NOMO-1 treated with DMSO at 0.1 percent for 48 hours (cell line): ENCODE data around the gene DZIP1L.
"Not testable (repeated sequence)": the region's sequence is repeated elsewhere in the genome, so short reads cannot be mapped to it uniquely, and the experiment has no call there.

ENCODE experiments used
- DNase-seq: peaks from one replicate; lab custom pipeline; 2025; ENCODE audit not compliant: unreplicated experiment; lab: John Stamatoyannopoulos, UW

The DZIP1L gene, protein sequence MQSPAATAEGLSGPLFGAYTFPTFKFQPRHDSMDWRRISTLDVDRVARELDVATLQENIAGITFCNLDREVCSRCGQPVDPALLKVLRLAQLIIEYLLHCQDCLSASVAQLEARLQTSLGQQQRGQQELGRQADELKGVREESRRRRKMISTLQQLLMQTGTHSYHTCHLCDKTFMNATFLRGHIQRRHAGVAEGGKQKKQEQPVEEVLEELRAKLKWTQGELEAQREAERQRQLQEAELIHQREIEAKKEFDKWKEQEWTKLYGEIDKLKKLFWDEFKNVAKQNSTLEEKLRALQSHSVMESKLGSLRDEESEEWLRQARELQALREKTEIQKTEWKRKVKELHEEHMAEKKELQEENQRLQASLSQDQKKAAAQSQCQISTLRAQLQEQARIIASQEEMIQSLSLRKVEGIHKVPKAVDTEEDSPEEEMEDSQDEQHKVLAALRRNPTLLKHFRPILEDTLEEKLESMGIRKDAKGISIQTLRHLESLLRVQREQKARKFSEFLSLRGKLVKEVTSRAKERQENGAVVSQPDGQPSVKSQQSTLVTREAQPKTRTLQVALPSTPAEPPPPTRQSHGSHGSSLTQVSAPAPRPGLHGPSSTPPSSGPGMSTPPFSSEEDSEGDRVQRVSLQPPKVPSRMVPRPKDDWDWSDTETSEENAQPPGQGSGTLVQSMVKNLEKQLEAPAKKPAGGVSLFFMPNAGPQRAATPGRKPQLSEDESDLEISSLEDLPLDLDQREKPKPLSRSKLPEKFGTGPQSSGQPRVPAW

DNA sequence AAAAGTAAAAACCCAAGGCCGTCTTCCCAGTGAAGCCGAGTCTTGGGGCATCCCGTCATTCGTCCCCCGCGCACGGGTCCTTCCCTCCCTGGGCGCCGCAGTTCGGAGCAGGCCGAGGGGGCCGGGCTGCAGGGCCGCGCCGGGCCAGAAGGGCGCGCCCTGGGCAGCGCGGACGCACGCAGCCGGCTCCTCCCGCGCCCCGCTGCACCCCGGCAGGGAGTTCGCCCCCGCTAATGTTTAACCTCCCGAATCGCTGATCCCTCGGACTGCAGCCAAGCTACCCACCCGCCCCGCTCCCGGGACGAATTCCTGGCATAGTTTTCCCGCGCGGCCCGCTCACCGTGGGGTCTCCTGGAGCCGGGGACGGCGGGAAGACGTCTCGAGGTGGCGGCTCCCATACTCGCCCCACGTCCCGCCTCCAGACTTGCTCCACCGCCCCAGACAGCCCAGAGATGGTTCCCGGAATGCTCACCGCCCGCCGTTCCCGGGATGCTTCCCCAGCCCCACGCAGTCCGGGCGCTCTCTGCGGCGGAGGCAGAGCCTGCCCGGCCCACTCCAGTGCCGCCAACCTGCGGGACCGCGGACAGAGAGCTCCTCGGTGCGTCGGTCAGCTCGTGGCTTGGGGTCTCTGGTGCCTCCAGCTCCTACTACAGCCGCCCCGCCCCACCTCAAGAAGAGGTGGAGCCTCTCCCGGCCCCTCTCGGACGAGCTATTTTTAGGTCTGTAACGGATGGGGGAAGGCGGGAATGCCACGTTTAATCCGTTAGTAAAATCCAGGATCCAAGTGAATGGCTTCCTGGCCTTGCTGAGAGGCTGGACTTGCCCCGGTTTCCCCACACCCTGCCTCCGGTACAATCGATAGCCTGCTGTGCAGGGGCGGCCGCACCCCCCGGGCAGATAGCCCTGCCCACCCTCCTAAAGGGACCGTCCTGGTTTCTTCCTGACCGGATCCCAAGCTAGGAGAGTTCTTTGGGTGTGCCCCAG lies at the start of gene DZIP1L:
Gene DZIP1L (minus strand): TSS at position 621 of the 984 bp plus-strand sequence. CDS start 11,637 bp downstream, outside the sequence.
- peak; percentile 59 for DNase-seq

DNA sequence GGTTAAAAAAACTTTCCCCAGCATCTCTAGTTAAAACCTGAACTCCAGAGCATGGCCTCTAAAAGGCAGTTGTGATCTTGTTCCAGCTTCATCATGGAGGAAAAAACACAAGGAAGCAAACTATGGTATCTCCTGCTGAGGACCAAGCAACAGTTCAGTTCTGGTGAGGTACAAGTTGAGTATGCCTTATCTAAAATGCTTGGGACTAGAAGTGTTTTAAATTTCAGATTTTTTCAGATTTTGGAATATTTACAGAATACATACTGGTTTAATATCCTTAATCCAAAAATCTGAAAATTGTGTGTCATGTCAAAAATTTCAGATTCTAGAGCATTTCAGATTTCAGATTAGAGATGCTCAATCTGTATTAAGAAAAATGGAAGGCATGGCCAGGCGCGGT lies 49.7 kb upstream of the DZIP1L start:
- no peak for DNase-seq

DNA sequence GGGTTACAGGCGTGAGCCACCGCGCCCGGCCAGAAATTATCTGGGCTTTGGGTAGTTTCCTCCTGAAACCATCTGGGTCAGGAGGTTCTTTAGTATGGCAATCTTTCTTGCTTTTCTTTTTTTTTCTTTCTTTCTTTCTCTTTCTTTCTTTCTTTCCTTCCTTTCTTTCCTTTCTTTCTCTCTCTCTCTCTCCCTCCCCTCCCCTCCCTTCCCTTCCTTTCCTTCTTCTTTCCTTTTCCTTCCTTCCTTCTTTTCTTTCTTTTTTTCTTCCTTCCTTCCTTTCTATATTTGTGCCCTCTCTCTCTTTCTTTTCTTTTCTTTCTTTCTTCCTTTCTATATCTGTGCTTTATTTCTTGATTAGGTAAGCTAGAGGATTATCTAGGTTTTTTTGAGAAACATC lies 42.3 kb upstream of the DZIP1L start:
- no peak for DNase-seq

DNA sequence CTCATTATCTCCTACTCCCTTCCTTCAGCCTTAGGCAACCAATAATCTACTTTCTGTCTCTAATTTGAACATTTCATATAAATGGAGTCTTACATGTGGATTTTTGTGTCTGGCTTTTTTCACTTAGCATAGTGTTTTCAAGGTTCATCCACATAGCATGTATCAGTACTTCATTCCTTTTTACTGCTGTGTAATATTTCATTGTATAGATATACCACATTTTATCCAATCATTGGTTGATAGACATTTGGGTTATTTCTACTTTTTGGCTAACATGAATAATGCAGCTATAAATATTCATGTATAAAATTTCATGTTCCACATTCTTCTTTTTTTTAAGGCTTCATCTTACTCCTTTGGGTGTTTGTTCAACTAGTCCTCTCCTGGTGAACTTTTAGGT lies 39.1 kb upstream of the DZIP1L start:
- DNase-seq, result no peak

DNA sequence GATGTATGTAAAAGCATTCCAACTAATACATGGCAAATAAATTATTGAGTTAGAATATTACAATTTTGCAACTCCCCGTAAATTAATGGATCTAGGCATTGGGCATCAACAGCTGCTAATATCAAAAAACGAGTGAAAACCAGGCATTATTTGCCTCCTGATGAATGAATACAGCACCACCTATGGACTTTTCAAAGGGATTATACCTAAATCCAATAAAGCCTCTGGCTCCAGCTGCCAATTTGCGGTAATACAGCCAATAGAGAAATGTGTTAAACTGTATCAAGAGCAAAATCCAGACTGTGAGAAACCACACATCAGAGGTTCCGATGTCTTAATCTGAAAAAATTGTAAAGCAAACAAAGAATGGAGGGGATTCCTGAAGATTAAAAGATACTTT lies 33.1 kb upstream of the DZIP1L start:
- peak; percentile 16 for DNase-seq

DNA sequence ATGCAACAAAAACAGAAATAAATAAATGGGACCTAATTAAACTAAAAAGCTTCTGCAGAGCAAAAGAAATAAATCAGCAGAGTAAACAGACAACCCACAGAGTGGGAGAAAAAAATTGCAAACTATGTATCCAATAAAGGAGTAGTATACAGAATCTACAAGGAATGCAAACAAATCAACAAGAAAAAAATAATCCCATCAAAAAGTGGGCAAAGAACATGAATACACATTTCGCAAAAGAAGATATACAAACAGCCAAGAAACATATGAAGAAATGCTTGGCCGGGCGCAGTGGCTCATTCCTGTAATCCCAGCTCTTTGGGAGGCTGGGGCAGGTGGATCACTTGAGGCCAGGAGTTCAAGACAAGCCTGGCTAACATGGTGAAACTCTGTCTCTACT lies 26.8 kb upstream of the DZIP1L start:
- DNase-seq, result not testable (repeated sequence)

DNA sequence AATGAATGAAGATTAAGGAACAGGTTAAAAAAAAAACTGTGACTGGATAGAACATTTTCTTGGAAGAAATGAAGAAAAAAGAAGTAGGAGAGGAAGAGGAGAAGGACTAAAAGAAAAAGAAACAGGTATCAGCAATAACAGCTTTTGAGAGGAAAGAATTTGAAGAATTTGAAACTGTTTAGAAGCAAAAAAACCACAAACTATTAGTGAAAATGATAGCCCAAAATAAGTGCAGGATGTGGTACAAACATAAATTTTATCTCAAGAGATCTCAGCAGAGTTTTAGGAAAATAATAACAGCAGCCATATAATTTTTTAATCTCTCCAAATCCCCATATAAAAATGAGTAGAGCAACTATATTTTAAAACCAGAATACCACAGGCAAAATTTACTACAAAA lies 25.5 kb upstream of the DZIP1L start:
- no peak for DNase-seq

DNA sequence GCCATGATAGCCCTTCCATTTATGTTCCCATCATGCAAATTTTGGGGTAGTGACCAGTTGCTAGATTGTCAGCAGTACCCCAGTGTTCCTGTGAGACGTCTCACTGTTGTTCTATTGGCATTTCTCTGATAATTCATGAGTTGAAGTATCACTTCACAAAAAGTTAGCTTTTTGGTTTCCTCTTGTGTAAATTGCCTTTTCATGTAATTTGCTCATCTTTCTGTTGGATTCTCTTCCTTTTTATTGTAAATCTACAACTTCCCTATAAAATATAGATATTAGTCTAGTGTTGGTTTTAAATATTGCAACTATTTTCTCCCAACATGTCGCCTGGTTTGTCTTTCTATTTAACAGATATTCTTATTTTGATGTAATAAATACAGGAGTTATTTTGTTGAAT lies 24.3 kb upstream of the DZIP1L start:
- peak; percentile 54 for DNase-seq

DNA sequence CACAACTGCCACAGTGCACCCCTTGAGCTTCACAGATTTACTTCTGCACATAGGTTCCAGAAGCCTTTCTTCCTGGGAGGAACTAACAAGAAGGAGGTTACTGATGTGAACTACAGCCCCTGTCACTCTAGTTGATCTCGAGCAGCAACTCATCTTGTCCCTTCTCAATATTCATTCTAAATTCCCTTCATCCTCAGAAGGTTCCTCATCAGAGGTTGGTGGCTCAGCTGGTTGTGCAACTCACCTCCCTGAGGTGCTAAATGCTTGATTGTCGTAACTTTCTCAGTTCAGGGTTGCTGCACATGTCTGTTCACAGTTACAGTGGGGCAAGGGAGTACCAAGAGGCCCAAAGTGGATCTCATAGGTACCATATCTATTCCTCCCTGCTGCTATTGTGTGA lies 22.5 kb upstream of the DZIP1L start:
- DNase-seq, result peak; percentile 86

DNA sequence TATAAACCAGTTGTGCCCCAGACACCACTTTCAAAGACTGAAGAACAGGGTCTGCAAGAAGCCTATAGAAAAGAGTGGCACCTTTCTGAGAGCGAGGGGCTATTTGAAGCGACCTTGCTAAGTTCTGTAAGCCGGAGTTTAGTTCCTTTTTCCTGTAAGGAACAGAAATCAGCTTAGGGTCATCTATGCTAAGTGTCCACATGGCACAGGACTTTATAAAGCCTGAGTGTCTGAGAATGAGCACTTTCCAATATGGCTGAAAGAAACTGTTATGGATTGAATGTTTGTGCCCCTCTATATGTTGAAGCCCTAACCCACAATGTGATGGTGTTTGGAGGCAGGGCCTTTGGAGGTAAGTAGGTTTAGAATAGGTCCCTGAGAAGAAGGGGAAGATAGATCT lies 20.8 kb upstream of the DZIP1L start:
- peak; percentile 63 for DNase-seq

DNA sequence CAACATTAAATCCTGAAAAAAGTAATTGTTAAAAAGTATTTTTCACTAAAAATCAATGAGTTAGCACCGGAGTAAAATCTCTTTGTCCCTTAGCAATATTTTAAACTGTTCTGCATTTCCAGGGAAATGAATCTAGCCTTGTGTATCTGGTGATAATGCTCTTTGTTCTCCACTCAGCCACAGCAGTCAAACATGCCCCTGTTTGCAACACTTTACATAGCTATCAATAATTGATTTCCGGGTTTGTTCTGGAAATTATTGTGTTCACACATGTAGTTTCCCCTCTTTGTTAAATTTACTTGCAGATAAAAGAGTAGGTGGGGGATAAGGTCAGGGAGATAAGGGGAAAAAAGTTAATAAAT lies 20.4 kb upstream of the DZIP1L start:
- peak; percentile 45 for DNase-seq

DNA sequence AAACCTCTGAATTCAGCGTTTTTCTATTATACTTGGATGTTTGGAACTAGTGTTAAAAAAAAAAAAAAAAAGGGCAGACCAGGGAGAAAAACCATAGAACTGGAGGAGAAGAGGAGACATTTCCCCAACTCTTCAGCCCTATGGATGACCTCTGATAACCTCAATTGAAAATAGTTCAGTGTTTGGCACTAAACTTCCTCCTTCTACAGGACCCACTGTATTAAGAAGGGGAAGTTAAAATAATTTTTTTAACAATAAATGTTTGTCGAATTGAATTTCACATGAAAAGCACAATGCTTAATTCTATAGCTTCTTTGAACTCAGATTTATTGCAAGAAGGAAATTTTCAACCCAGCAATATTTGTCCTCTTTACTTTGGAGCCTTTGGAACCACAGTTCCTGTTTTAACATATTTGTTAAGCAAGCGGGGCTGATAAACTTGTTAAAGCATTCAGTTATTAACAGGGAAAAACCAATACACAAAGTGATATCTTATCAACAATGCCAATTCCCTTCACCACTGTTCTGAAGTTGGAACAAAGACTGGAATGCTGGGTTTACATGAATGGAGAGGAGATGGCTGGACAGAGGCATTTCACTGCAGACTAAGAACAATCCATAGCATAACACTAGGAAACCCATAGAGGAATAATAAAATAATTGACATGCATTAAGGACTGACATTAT lies 19.9 kb upstream of the DZIP1L start:
- DNase-seq, result peak; percentile 88

DNA sequence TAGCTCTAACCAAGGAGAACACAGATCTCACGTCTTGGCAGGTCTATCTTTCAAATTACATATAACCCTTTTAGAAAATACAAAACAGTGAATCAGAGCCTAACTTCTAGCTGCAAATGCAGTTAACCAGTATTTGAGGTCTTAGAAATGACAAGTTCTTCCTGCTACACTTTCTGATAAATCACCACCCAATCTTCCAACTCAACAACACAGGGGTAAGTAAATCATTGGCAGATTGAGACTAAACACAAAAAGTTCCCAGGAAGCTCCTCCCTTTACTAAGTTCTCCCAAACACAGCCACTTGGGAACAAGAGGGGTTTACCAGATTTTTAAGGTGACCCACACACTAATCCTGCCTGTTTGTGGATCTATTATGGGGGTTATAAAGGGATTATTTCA lies 16.8 kb upstream of the DZIP1L start, which contains the start of gene A4GNT:
Gene A4GNT (minus strand): TSS at position 152 of the 400 bp plus-strand sequence. CDS start 1,134 bp downstream, outside the sequence.
- DNase-seq, result no peak

DNA sequence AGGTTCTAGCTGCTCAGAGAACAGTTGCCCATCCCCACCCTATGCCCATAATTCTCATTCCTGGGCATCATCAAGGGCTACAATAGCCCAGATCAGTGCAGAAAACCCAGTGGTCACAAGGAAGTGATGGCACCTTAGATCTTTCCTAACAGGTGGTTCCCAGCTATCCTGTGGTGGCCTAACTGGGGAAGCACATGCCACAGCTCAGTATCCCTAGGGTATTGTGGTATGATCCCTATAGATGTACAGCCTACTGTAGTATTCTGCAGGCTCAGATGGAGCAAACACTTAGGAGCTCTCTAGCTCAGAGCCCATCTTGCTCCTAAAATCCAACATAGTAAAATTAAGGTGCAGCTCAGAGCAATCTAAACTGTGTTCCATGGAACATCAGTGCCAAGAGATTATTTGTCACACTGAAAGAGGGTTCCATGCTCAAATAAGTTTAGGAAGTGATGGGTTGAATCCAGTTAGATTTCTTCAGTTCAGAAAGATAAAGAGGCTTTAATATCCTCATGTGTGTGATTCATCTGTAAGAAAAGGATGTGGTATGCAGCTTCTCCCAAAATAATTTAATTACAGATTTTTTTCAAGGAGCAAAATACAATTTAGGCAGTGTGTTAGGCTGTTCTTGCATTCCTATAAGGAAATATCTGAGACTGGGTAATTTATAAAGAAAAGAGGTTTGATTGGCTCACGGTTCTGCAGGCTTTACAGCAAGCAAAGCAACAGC lies 12.4 kb upstream of the DZIP1L start:
- no peak for DNase-seq

DNA sequence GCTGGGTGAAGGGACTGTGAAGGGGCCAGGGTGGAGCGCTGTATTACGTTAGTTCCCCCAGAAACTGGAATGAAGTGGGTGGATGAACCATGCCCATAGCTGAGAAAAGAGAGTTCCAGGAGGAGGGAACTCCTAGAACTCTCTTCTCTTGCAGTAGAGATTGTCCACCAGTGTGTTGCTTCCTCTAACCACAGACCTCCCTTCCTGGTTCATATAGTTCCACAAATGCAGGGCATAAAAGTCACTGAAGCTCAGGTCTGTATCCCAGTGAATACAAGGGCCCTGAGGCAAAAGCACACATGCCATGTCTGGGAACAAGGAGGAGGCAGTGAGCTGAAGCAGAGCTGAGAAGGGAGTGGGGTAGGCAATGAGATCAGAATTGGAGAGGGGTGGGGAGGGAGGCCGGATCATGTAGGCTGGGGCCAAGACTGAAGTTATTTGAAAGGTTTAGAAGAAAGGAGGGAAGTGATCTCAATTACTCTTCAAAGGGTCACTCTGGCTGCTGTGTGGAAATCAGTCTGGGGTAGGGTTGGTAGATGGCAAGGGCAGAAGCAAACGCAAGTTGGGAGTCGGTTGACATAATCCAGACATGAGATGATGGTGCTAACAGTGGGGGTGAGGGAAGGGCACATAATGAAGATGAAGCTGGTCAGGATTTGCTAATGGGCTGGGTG lies 10.3 kb upstream of the DZIP1L start:
- DNase-seq, result peak; percentile 90

DNA sequence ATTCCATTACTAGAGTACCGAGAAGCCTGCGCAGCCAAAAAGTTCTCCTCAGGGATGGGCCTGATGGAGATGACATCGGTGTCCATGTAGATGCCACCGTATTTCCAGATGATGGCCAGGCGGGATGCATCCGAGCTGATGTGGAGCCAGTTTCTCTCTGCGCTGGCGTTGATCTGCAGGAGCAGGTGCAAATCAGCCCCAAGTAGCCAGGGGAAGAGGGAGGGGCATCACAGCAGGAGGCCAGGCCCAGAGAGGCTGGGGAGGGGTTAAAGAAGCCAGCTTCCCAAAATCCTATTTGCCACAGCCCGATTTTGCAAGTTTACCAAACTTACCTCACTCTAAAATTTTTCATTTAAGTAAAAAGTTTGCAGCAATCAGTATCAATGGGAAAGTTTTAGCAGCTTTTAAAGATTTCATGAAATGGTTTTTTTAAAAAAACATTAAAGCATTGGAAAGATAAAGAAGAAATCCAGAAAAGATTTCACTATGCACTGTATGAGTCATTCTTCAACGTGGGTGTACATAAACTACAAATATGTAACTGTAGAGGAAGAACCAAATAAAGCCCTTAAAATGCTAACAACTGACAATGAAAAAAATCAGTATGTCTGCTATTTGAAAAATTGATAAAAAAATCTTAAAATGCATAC lies 9.4 kb upstream of the DZIP1L start:
- no peak for DNase-seq

DNA sequence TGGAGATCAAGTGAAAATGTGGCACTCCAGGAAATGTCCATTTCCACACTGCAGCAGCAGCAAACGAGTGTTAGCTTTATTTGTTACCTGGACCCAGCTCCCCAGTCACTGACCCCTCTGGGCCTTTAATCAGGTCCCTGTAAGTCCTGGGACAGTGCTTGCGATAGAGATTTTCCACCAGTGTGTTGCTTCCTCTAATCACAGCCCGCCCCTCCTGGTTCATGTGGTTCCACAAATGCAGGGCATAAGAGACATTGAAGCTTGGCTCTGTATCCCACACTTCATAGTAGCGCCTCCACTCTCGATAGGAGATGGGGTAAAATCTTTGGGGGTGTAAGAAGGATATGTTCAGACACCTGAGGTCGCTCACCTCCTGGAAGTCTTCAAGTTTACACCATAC lies 8.8 kb upstream of the DZIP1L start:
- no peak for DNase-seq

DNA sequence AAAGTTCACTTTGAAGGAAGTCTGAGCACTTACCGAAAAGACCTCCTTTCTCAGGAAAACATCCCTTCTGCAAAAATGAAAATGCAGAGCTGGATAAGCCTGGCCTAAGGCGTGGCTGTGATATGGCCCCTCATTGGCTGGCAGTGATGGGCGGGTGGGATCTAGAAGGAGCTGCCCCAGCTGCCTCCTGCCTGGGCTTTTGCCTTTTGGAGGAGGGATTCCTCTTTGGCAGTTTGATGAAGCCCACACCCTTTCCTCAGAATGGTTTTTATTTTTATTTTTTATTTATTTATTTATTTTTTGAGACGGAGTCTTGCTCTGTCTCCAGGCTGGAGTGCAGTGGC lies 4.0 kb upstream of the DZIP1L start:
- DNase-seq, result no peak
